Measurements from ENCODE around the gene PRDX3.
"Not testable (repeated sequence)": the region's sequence is repeated elsewhere in the genome, so short reads cannot be mapped to it uniquely, and the experiment has no call there.

The PRDX3 gene

GRCh38 chr10:119161680-119162451 is 16.7 kb downstream of the PRDX3 start:
- POLR2A ChIA-PET = interaction anchor here (0.6 to 0.8 kb wide), 3 partner anchors 92 to 231 kb away, joined by 3 to 5 read pairs (median 4); no protein-coding TSS in a partner anchor
- CTCF ChIA-PET = interaction anchor here (0.8 to 1.4 kb wide), 4 partner anchors 14 to 45 kb away, joined by 3 to 4 read pairs (median 3); partner anchors contain the start of gene GRK5
- no peak for TF ChIP-seq CTCF (IDR thresholded peaks at IDR 0.05; ENCODE audit: control extremely low read depth, extremely low read depth, low read depth, missing control alignments)
- no peak for DNase-seq (ENCODE audit: extremely low spot score)

DNA sequence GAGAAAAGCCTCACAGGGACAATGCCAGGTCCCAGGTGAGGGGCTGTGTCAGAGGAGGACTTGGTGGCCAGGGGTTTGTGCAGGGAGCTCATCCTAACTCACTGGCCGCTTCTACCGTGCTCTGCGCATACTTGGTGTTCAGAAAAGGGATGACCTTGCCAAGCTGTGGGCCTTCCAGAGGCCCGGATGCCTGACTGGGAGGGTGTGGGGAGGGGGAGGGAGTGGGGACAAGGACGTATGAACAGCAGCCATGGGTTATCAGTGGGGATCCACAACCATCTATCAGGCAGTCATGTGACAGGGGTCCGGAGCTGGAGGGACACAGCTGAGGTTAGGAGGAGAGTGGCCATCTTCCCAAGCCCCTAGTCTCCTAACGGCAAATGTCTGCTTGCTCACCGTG is 19.3 kb downstream of the PRDX3 start:
- POLR2A ChIA-PET = no interaction called here
- TF ChIP-seq CTCF (IDR thresholded peaks at IDR 0.05; ENCODE audit: control extremely low read depth, extremely low read depth, low read depth, missing control alignments) = no peak

DNA sequence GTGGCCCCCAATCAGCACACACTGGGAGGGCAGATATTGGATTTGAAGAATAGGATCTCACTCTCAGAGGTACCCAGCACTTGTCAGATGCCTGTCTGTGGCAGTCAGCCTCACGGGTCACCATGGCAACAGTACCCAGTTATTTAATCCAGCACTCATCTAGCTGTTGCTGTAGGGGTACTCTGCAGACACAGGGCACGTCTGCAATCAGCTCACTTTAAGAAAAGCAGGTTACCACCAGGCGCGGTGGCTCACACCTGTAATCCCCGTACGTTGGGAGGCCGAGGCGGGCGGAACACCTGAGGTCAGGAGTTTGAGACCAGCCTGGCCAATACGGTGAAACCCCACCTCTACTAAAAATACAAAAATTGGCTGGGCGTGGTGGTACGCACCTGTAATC is 25.0 kb downstream of the PRDX3 start:
- POLR2A ChIA-PET = no interaction called here
- TF ChIP-seq CTCF (IDR thresholded peaks at IDR 0.05; ENCODE audit: control extremely low read depth, extremely low read depth, low read depth, missing control alignments) = no peak
- DNase-seq (ENCODE audit: extremely low spot score) = no peak
- CTCF ChIA-PET = interaction anchor here (1.4 kb wide), 2 partner anchors 15 to 44 kb away, joined by 3 read pairs; no protein-coding TSS in a partner anchor

More for the DNA sequence above, 19.3 kb downstream of the PRDX3 start:
- DNase-seq (ENCODE audit: extremely low spot score) = no peak
- CTCF ChIA-PET = interaction anchor here (0.9 to 2.9 kb wide), 4 partner anchors 11 to 47 kb away, joined by 3 to 10 read pairs (median 3); no protein-coding TSS in a partner anchor

- no peak for DNase-seq (ENCODE audit: extremely low spot score)
- TF ChIP-seq CTCF (IDR thresholded peaks at IDR 0.05; ENCODE audit: control extremely low read depth, extremely low read depth, low read depth, missing control alignments) = no peak
- ChIA-PET POLR2A (no interaction called here), CTCF (interaction anchor here (0.8 to 1.6 kb wide), 7 partner anchors 10 to 54 kb away, joined by 3 to 4 read pairs (median 3); no protein-coding TSS in a partner anchor)
Measured at GRCh38 chr10:119153041-119153440, 25.6 kb downstream of the PRDX3 start.

DNA sequence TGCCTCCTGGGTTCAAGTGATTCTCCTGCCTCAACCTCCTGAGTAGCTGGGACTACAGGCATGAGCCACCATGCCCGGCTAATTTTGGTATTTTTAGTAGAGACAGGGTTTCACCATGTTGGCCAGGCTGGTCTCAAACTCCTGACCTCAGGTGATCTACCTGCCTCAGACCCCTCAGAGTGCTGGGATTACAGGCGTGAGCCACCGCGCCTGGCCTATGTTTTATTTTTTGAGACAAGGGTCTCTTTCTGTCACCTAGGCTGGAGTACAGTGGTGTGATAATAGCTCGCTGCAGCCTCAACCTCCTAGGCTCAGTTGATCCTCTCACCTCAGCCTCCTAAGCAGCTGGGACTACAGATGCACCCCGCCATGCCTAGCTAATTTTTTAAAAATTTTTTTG is 27.0 kb downstream of the PRDX3 start:
- not testable (repeated sequence) for DNase-seq (ENCODE audit: extremely low spot score)
- CTCF ChIA-PET = interaction anchor here (1.2 to 1.6 kb wide), 3 partner anchors 12 to 19 kb away, joined by 3 to 4 read pairs (median 4); no protein-coding TSS in a partner anchor
- POLR2A ChIA-PET = interaction anchor here (1.2 kb wide), 1 partner anchor 14 kb away, joined by 4 read pairs; the partner anchor contains the start of gene SFXN4

- POLR2A ChIA-PET = no interaction called here
- no peak for TF ChIP-seq CTCF (IDR thresholded peaks at IDR 0.05; ENCODE audit: control extremely low read depth, extremely low read depth, low read depth, missing control alignments)
- DNase-seq (ENCODE audit: extremely low spot score) = no peak
- CTCF ChIA-PET = no interaction called here
Measured at GRCh38 chr10:119149729-119150128, 28.9 kb downstream of the PRDX3 start.

GRCh38 chr10:119149157-119149556 is 29.5 kb downstream of the PRDX3 start:
- TF ChIP-seq CTCF (IDR thresholded peaks at IDR 0.05; ENCODE audit: control extremely low read depth, extremely low read depth, low read depth, missing control alignments) = no peak
- no peak for DNase-seq (ENCODE audit: extremely low spot score)
- POLR2A ChIA-PET = no interaction called here
- CTCF ChIA-PET = interaction anchor here (0.7 to 2.8 kb wide), 2 partner anchors 10 to 16 kb away, joined by 3 to 10 read pairs; partner anchors contain the start of gene SFXN4

Measured in GM10248 (cell line).